Stimulated activated naive B cell treated with anti-CD40 and anti-IgM and Interleukin-4, amounts not matched to agents 10 μg/mL and 1 μg/mL and 100 μg/mL, for 72 hours (primary cell): ENCODE results near the gene MACROH2A1.

ENCODE experiments used
- ATAC-seq, 2 donors: fragments of 150-1000 bp; cut with Tn5 transposase; replicated peaks; 2 replicates each; pipeline ENCODE4 v1.10.0; 2021; ENCODE audit warnings: moderate library complexity in 1 of 2
- DNase-seq: peaks from one replicate; pipeline ENCODE4 v3.0.0; 2021
- H3K27ac Mint-ChIP-seq: one replicate; pipeline ENCODE4 v1.8.0; 2022; ENCODE audit warnings: mild to moderate bottlenecking, mixed read lengths
- H3K27me3 Mint-ChIP-seq, 2 donors: one replicate each; pipeline ENCODE4 v1.8.0; 2022; ENCODE audit warnings: mixed read lengths in 2 of 2
- H3K36me3 Mint-ChIP-seq, 2 donors: one replicate each; pipeline ENCODE4 v1.8.0; 2022; ENCODE audit warnings: mixed read lengths in 2 of 2, mild to moderate bottlenecking in 1 of 2
- H3K4me1 Mint-ChIP-seq, 2 donors: one replicate each; pipeline ENCODE4 v1.8.0; 2022; ENCODE audit warnings: mixed read lengths in 2 of 2, mild to moderate bottlenecking in 1 of 2
- H3K4me3 Mint-ChIP-seq, 2 donors: one replicate each; pipeline ENCODE4 v1.8.0; 2022; ENCODE audit warnings: mild to moderate bottlenecking in 2 of 2, mixed read lengths in 2 of 2, moderate library complexity in 1 of 2
- H3K9me3 Mint-ChIP-seq, 2 donors: one replicate each; pipeline ENCODE4 v1.8.0; 2022; ENCODE audit warnings: mixed read lengths in 2 of 2, mild to moderate bottlenecking in 1 of 2

The MACROH2A1 gene

GRCh38 chr5:135313946-135314345, 85.1 kb downstream of the MACROH2A1 start:
- ATAC-seq = no peak
- H3K27ac Mint-ChIP-seq = no peak overlapping the region

GRCh38 chr5:135313405-135313804, 85.6 kb downstream of the MACROH2A1 start:
- ATAC-seq = no peak
- Mint-ChIP-seq H3K4me3 (no peak overlapping the region), H3K4me1 (no peaks in the 10 kb centered on the region), H3K27me3 (peaks cover 7 to 9% of the 10 kb centered on the region in 2 donors), H3K36me3 (no peaks in the 10 kb centered on the region), H3K27ac (no peak overlapping the region), H3K9me3 (no peaks in the 10 kb centered on the region)
- DNase-seq = no peak

More at GRCh38 chr5:135313946-135314345, 85.1 kb downstream of the MACROH2A1 start:
- Mint-ChIP-seq H3K4me3 (no peak overlapping the region), H3K9me3 (no peaks in the 10 kb centered on the region), H3K36me3 (no peaks in the 10 kb centered on the region), H3K27me3 (peaks cover 6 to 7% of the 10 kb centered on the region in 2 donors), H3K4me1 (no peaks in the 10 kb centered on the region)
- no peak for DNase-seq

GRCh38 chr5:135312255-135312935, 86.6 kb downstream of the MACROH2A1 start:
- Mint-ChIP-seq H3K4me1 (no peaks in the 10 kb centered on the region), H3K36me3 (no peaks in the 10 kb centered on the region), H3K27ac (no peak overlapping the region), H3K9me3 (no peaks in the 10 kb centered on the region), H3K4me3 (no peak overlapping the region), H3K27me3 (peaks cover 7 to 9% of the 10 kb centered on the region in 2 donors)
- DNase-seq (no peak), ATAC-seq (no peak)

GRCh38 chr5:135310328-135310989, 88.6 kb downstream of the MACROH2A1 start:
- peaks cover 9 to 14% of the 10 kb centered on the region in 2 donors for H3K27me3 Mint-ChIP-seq
- no peak overlapping the region for H3K4me3 Mint-ChIP-seq
- H3K4me1 Mint-ChIP-seq = no peaks in the 10 kb centered on the region
- ATAC-seq (no peak), DNase-seq (no peak)
- H3K27ac Mint-ChIP-seq = no peak overlapping the region
- no peaks in the 10 kb centered on the region for H3K9me3 Mint-ChIP-seq
- H3K36me3 Mint-ChIP-seq = no peaks in the 10 kb centered on the region

GRCh38 chr5:135309391-135310327, 89.4 kb downstream of the MACROH2A1 start:
- no peak overlapping the region for H3K4me3 Mint-ChIP-seq
- peaks cover 15 to 19% of the 10 kb centered on the region in 2 donors for H3K27me3 Mint-ChIP-seq
- H3K9me3 Mint-ChIP-seq = no peaks in the 10 kb centered on the region
- DNase-seq = no peak
- no peaks in the 10 kb centered on the region for H3K4me1 Mint-ChIP-seq
- no peaks in the 10 kb centered on the region for H3K36me3 Mint-ChIP-seq
- H3K27ac Mint-ChIP-seq = no peak overlapping the region
- no peak for ATAC-seq

- no peaks in the 10 kb centered on the region for H3K4me1 Mint-ChIP-seq
- no peak overlapping the region for H3K4me3 Mint-ChIP-seq
- H3K27me3 Mint-ChIP-seq = peaks cover 19 to 21% of the 10 kb centered on the region in 2 donors
Measured at GRCh38 chr5:135308752-135309151, 90.3 kb downstream of the MACROH2A1 start.

GRCh38 chr5:135308245-135308644, 90.8 kb downstream of the MACROH2A1 start:
- Mint-ChIP-seq H3K4me1 (no peaks in the 10 kb centered on the region), H3K27ac (no peak overlapping the region), H3K36me3 (no peaks in the 10 kb centered on the region), H3K9me3 (no peaks in the 10 kb centered on the region), H3K4me3 (no peak overlapping the region), H3K27me3 (peaks cover 19 to 24% of the 10 kb centered on the region in 2 donors)
- ATAC-seq = no peak
- no peak for DNase-seq

More at GRCh38 chr5:135308752-135309151, 90.3 kb downstream of the MACROH2A1 start:
- ATAC-seq = no peak
- Mint-ChIP-seq H3K36me3 (no peaks in the 10 kb centered on the region), H3K27ac (no peak overlapping the region), H3K9me3 (no peaks in the 10 kb centered on the region)
- no peak for DNase-seq

- Mint-ChIP-seq H3K27me3 (peaks cover 19 to 24% of the 10 kb centered on the region in 2 donors), H3K4me3 (no peak overlapping the region), H3K4me1 (no peaks in the 10 kb centered on the region), H3K36me3 (no peaks in the 10 kb centered on the region), H3K27ac (no peak overlapping the region), H3K9me3 (no peaks in the 10 kb centered on the region)
- no peak for ATAC-seq
- DNase-seq = no peak
Measured at GRCh38 chr5:135307143-135307903, 91.7 kb downstream of the MACROH2A1 start.

- ATAC-seq (no peak), DNase-seq (no peak)
- Mint-ChIP-seq H3K36me3 (no peaks in the 10 kb centered on the region), H3K9me3 (no peaks in the 10 kb centered on the region), H3K27me3 (peaks cover 20 to 24% of the 10 kb centered on the region in 2 donors), H3K4me3 (no peak overlapping the region), H3K27ac (no peak overlapping the region), H3K4me1 (no peaks in the 10 kb centered on the region)
Measured at GRCh38 chr5:135306557-135306956, 92.5 kb downstream of the MACROH2A1 start.

- no peak for DNase-seq
- H3K4me3 Mint-ChIP-seq = no peak overlapping the region
- no peak overlapping the region for H3K27ac Mint-ChIP-seq
- H3K27me3 Mint-ChIP-seq = peaks cover 24 to 25% of the 10 kb centered on the region in 2 donors
- no peaks in the 10 kb centered on the region for H3K9me3 Mint-ChIP-seq
- ATAC-seq = no peak
- no peaks in the 10 kb centered on the region for H3K36me3 Mint-ChIP-seq
- H3K4me1 Mint-ChIP-seq = no peaks in the 10 kb centered on the region
Measured at GRCh38 chr5:135304352-135305221, 94.4 kb downstream of the MACROH2A1 start.

GRCh38 chr5:135303582-135304173, 95.4 kb downstream of the MACROH2A1 start:
- Mint-ChIP-seq H3K4me3 (no peak overlapping the region), H3K27ac (no peak overlapping the region), H3K9me3 (no peaks in the 10 kb centered on the region), H3K4me1 (no peaks in the 10 kb centered on the region), H3K36me3 (no peaks in the 10 kb centered on the region), H3K27me3 (peaks cover 17 to 18% of the 10 kb centered on the region in 2 donors)
- ATAC-seq = no peak
- DNase-seq = no peak

GRCh38 chr5:135296900-135297816, 101.9 kb downstream of the MACROH2A1 start:
- Mint-ChIP-seq H3K27me3 (peaks cover 8 to 17% of the 10 kb centered on the region in 2 donors), H3K36me3 (no peaks in the 10 kb centered on the region), H3K9me3 (no peaks in the 10 kb centered on the region), H3K4me1 (no peaks in the 10 kb centered on the region), H3K27ac (no peak overlapping the region), H3K4me3 (no peak overlapping the region)
- ATAC-seq (no peak), DNase-seq (no peak)
